ENCODE measurements around the gene TMC5.

DNA sequence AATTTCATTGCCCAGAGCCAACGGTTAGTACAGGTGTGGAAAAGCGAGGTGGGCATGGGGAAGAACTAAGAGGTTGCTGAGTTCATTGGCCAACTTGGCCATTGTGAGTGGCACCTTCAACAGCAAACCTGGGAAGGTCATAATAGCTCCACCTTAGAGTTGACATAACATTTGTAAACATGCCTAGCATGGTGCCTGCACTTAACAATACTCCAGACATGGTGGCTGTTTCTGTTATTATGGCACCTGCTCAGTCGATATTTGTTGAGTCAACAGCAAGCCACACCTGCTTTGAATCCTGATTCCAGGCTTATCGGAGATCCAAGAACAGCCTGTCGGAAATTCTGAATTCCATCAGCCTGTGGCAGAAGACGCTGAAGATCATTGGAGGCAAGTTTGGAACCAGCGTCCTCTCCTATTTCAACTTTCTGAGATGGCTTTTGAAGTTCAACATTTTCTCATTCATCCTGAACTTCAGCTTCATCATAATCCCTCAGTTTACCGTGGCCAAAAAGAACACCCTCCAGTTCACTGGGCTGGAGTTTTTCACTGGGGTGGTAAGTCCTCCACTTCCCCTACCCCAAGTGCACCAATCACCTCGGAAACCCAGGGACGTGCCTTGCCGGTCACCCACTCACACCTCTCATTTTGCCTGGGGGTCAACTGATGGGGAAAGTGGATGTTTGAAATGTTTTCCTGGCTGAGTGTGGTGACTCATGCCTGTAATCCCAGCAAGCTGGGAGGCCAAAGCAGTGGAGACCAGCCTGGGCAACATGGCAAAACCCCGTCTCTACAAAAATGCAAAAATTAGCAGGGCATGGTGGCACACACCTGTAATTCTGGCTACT is 46.0 kb downstream of the TMC5 start:
- TF ChIP-seq, protein P1, sequence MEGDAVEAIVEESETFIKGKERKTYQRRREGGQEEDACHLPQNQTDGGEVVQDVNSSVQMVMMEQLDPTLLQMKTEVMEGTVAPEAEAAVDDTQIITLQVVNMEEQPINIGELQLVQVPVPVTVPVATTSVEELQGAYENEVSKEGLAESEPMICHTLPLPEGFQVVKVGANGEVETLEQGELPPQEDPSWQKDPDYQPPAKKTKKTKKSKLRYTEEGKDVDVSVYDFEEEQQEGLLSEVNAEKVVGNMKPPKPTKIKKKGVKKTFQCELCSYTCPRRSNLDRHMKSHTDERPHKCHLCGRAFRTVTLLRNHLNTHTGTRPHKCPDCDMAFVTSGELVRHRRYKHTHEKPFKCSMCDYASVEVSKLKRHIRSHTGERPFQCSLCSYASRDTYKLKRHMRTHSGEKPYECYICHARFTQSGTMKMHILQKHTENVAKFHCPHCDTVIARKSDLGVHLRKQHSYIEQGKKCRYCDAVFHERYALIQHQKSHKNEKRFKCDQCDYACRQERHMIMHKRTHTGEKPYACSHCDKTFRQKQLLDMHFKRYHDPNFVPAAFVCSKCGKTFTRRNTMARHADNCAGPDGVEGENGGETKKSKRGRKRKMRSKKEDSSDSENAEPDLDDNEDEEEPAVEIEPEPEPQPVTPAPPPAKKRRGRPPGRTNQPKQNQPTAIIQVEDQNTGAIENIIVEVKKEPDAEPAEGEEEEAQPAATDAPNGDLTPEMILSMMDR (IDR thresholded peaks at IDR 0.05) = no peak
- TF ChIP-seq POLR2A (IDR thresholded peaks at IDR 0.05) = no peak

Data from esophagus squamous epithelium (tissue), 4 donors.